Liver (tissue), 2 donors: ENCODE results near the gene FMR1NB.

Experiments
- TF ChIP-seq, protein P1 (sequence below): IDR thresholded peaks from 2 replicates; pipeline ENCODE4 v1.6.1; 2016; ENCODE audit warnings: antibody characterized with exemption
- TF ChIP-seq, protein P2 (sequence below): fragments of 150-350 bp; IDR thresholded peaks from 2 replicates; pipeline ENCODE4 v1.5.1; 2017; ENCODE audit warnings: improper control_type of control experiment, low read depth, low read length; ENCODE audit not compliant: missing input control
- donor health status: healthy.

GRCh38 chrX:148035380-148035779 is 54.2 kb downstream of the FMR1NB start:
- TF ChIP-seq, protein P1, sequence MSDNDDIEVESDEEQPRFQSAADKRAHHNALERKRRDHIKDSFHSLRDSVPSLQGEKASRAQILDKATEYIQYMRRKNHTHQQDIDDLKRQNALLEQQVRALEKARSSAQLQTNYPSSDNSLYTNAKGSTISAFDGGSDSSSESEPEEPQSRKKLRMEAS = no peak
- TF ChIP-seq, protein P2, sequence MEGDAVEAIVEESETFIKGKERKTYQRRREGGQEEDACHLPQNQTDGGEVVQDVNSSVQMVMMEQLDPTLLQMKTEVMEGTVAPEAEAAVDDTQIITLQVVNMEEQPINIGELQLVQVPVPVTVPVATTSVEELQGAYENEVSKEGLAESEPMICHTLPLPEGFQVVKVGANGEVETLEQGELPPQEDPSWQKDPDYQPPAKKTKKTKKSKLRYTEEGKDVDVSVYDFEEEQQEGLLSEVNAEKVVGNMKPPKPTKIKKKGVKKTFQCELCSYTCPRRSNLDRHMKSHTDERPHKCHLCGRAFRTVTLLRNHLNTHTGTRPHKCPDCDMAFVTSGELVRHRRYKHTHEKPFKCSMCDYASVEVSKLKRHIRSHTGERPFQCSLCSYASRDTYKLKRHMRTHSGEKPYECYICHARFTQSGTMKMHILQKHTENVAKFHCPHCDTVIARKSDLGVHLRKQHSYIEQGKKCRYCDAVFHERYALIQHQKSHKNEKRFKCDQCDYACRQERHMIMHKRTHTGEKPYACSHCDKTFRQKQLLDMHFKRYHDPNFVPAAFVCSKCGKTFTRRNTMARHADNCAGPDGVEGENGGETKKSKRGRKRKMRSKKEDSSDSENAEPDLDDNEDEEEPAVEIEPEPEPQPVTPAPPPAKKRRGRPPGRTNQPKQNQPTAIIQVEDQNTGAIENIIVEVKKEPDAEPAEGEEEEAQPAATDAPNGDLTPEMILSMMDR = no peak
